HEK293 (cell line): Measurements from ENCODE around the gene STARD3.

Experiments
- CTCF ChIP-seq: fragments of 450-650 bp; formaldehyde crosslinking; IDR thresholded peaks from 2 replicates; pipeline ENCODE4 v1.5.1; 2016; ENCODE audit warnings: missing biosample characterization, missing genetic modification characterization
- MYNN ChIP-seq: fragments of 450-650 bp; formaldehyde crosslinking; IDR thresholded peaks from 2 replicates; pipeline ENCODE4 v1.5.1; 2016; ENCODE audit warnings: missing biosample characterization, missing genetic modification characterization, borderline replicate concordance
- PBX3 ChIP-seq: sonication (generic); formaldehyde crosslinking; IDR thresholded peaks from 2 replicates; pipeline ENCODE4 v1.8.1; 2022; ENCODE audit warnings: mild to moderate bottlenecking, moderate library complexity, missing genetic modification reagents
- REST ChIP-seq: fragments of 450-650 bp; formaldehyde crosslinking; IDR thresholded peaks from 2 replicates; pipeline ENCODE4 v1.5.1; 2016; ENCODE audit warnings: missing biosample characterization, missing genetic modification characterization
- SCRT2 ChIP-seq: fragments of 450-650 bp; formaldehyde crosslinking; IDR thresholded peaks from 2 replicates; pipeline ENCODE4 v1.5.1; 2016; ENCODE audit warnings: missing biosample characterization, missing genetic modification characterization
- SP7 ChIP-seq: fragments of 450-650 bp; formaldehyde crosslinking; IDR thresholded peaks from 2 replicates; pipeline ENCODE4 v1.5.1; 2016; ENCODE audit warnings: missing biosample characterization, missing genetic modification characterization
- ZBTB49 ChIP-seq: fragments of 450-650 bp; formaldehyde crosslinking; IDR thresholded peaks from 2 replicates; pipeline ENCODE4 v1.5.1; 2016; ENCODE audit warnings: missing biosample characterization, missing genetic modification characterization, low read depth
- ZFP37 ChIP-seq: fragments of 450-650 bp; formaldehyde crosslinking; IDR thresholded peaks from 2 replicates; pipeline ENCODE4 v1.5.1; 2016; ENCODE audit warnings: missing biosample characterization, missing genetic modification characterization
- ZNF155 ChIP-seq: fragments of 450-650 bp; formaldehyde crosslinking; IDR thresholded peaks from 2 replicates; pipeline ENCODE4 v1.5.1; 2016; ENCODE audit warnings: missing biosample characterization, missing genetic modification characterization
- ZNF398 ChIP-seq: fragments of 450-650 bp; formaldehyde crosslinking; IDR thresholded peaks from 2 replicates; pipeline ENCODE4 v1.5.1; 2017; ENCODE audit warnings: missing biosample characterization, missing genetic modification characterization
- ZNF530 ChIP-seq: fragments of 450-650 bp; formaldehyde crosslinking; IDR thresholded peaks from 2 replicates; pipeline ENCODE4 v1.5.1; 2016; ENCODE audit warnings: low read depth, missing biosample characterization, missing genetic modification characterization
- ZNF580 ChIP-seq: fragments of 450-650 bp; formaldehyde crosslinking; IDR thresholded peaks from 2 replicates; pipeline ENCODE4 v1.5.1; 2016; ENCODE audit warnings: missing biosample characterization, missing genetic modification characterization
- ZNF768 ChIP-seq: fragments of 450-650 bp; formaldehyde crosslinking; IDR thresholded peaks from 2 replicates; pipeline ENCODE4 v1.5.1; 2018; ENCODE audit warnings: missing biosample characterization, mild to moderate bottlenecking, missing genetic modification characterization

GRCh38 chr17:39653316-39653661, 16.3 kb downstream of the STARD3 start:
- TF ChIP-seq ZNF398 = no peak
- TF ChIP-seq ZNF155 (tag by site-specific recombination) = no peak
- TF ChIP-seq ZBTB49 = no peak
- TF ChIP-seq PBX3 = no peak
- no peak for TF ChIP-seq ZFP37 (tag by site-specific recombination)
- no peak for TF ChIP-seq MYNN (tag by site-specific recombination)
- TF ChIP-seq ZNF530 = no peak
- TF ChIP-seq CTCF (tag by site-specific recombination) = no peak
- no peak for TF ChIP-seq REST
- TF ChIP-seq ZNF768 = no peak
- no peak for TF ChIP-seq ZNF580 (tag by site-specific recombination)
- no peak for TF ChIP-seq SP7
- TF ChIP-seq SCRT2 (tag by site-specific recombination) = no peak
